AML-193 (cell line): Measurements from ENCODE around the gene CISTR.
A peak's percentile ranks its signal among the peaks of the same experiment; 100 is the strongest.

Experiments used
- DNase-seq, 2 experiments: peaks; one replicate each; lab custom pipeline; 2025; lab: John Stamatoyannopoulos, UW

The CISTR gene

DNA sequence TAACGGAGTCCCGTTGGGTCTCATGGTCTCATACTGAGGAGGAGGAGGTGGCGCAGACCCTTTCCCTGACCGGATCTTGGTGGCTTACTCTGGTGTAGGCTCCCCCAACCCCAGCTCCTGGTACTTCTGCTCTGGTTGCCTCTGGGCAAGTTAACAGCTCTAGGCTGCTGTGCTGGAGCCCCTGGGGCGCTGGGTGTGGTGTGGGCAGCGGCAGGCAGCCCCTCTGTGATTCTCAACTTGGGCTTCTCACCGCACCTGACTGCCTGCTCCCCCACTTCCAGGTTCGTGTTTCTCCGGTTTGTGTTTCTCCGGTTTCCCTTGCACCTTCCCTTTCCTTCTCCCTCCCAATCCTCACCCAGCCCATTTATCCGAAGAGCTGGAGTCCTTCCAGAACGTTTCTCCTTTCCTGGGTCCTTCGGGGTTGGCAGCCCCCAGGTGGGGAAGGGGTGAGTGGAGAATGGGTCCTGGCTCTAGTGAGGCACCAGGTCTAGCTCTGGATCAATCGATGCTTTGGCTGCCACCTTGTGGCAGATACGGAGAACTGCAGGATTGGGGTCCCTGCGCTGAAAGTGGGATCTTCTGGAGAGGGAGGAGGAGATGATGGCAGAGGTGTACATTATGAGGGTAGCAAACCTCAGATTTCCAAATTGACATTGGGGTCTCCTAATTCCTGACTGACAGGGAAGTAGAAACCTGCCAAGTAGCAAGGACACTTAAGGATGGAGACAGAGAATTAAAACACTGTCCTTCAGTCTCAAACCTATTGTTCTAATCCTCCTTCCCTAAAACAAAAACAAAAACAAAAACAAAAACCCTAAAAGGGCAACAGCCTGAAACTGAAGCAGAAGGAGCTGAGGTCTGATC is 8.3 kb downstream of the CISTR start:
- DNase-seq = peak; percentile 36 to 47

DNA sequence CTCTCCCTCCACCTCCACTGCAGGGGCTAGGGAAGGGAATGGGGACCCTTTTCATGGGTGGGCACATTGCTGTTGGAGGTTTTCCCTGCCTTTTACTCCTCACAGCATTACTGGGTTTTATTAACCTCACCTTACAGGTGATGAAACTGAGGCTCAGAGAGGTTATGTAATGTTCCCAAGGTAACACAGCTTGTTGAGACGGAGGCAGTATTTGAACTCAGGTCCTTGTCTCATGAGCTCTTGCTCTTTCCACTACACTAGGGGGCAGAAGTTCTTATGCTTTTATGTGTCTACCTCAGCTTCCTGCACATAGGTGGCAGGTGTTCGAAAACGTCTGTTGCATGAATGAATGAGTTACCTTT is 11.7 kb downstream of the CISTR start:
- no peak for DNase-seq

DNA sequence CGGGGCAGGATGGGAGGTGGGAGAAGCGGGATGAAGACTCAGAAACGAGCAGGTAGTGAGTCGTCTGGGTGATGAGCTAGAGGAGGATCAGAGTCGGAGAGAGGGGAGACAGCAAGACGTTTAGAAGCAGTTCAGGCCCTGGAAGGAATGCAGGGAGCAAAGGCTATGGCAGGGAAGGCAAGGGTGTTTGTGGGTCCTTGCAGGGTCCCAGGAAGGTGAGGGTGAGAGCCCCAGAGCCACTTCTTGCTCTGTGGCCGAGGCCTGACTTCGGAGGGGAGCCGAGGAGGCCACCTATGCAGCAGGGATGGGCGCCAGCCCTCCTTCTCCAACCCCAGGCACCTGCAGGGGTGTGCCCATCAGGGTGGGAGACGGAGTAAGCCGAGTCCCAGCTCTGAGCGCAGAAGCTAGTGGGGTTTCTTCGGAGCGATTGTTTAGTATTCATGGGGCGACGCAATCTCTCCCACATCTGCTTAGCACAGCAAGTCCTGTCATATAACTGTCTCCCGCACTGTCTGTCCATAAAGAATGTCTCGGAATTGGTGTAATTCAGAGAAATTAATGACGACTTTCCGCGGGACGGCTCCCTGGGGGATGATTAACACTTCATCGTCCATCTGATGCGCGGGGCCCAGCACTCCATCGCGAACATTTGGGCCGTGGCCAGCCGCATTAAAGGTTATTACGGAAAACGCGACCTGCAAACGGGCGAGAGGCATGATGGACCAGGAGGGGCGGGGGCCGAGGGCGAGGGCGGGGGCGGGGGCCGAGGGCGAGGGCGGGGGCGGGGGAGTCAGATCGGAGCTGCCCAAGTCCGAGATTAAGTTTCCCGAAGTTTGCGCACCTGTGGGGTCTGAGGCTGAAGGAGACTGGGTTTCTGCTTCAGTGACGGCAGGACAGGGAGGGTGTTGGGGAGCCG is 12.3 kb downstream of the CISTR start:
- no peak for DNase-seq

- no peak for DNase-seq
These were observed 13.2 kb downstream of the CISTR start for GRCh38 chr12:53738406-53739213.

DNA sequence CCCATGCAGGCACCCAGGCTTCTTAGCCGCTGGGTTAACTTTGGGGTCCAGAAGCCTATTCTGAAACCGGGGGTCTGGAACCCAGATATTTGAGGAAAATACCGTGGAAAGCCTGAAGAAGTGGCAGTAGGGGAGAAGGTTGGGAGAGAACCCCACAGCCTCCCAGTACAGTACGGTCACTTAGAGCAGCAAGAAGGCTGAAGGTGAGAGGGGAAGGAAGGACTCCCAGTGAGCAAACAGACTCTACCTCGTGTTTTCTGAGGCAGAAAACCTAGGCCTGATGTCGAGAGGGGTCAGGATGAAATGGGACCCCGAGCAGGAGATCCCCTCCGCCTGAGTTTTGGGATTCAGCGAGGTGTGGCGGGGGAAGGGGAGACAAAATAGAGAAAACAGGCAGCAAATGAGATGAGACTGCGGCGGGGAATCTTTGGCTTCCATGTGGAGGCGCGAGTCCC is 13.8 kb downstream of the CISTR start:
- no peak for DNase-seq

GRCh38 chr12:53737093-53737808 is 14.5 kb downstream of the CISTR start:
- DNase-seq = no peak

- no peak for DNase-seq
These were observed 15.2 kb downstream of the CISTR start for GRCh38 chr12:53736592-53736991.

- no peak for DNase-seq
These were observed 16.2 kb downstream of the CISTR start for GRCh38 chr12:53735556-53735955.

GRCh38 chr12:53734425-53734824 is 17.4 kb downstream of the CISTR start:
- DNase-seq = no peak

GRCh38 chr12:53733807-53734200 is 18.0 kb downstream of the CISTR start:
- peak in 1 of 2 experiments; percentile 39 for DNase-seq

DNA sequence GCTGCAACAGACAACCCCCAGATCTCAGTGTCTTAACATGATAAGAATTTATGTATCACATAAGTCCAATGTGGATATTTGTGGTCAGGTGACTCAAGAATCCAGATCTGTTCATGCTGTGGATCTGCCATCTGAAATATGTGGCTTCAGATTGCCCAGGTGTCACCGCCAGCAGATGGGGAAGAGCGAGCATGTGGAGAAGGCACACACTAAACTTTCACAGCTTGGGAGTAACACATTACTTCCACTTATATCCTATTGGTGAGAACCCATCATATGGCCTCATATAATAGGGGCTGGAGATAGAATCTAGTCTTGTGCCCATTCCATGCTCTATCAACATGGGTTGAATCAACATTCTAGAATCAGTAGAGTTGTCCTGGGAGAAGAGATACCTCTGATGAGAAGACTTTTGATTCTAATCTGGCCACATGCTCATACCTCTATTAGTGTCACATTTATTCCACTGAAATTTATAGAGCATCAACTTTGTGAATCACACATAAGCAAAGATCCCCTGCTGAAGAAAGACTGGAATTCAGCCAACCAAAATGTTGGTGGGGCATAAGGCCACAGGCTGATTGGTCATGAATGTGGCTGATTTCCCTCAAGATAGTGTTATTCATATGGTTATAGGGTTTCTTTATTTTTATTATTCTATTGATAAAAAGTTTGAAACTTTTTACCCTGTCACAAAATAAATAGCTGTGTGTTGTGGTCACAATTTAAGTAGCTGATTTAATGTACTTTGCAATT is 18.6 kb downstream of the CISTR start:
- DNase-seq = no peak

GRCh38 chr12:53729644-53730043 is 22.1 kb downstream of the CISTR start:
- DNase-seq = no peak

- no peak for DNase-seq
These were observed 23.6 kb downstream of the CISTR start for GRCh38 chr12:53728206-53728605.

DNA sequence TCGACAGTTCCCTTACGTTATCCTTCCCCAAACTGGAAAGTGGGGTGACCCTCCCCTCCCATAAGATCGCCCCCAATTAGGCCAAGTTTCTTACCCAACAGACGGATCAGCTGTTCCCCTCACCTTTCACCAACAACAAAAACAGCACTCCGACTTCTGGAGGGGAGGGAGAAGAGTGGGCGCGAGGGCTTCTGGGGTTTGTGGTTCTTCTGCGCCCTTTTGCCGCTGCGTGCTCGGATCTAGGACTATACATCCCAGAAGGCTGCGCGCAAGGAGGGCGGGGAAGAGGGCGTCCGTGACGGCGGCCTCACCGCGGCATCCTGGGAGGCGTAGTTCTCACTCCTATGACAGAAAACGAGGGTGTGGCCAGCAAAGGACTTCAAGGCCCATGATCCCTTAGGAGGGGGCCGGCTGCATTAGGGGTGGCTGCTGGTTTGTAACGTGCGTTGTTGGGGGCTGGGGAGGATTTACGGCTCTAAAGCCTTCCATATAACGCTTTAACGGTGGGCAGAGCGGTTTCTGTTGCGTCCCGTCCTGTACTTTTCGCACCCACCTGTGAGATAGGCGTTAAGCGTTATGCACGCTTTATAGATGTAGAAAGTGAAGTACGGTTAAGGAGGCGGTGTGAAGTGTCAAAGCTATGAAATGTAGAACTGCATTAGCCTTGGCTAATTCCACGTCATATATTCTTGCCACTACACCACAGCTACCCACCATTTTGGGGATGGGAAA is 24.3 kb downstream of the CISTR start, which contains the start of gene CALCOCO1:
Gene CALCOCO1, minus strand, starts transcription at position 143 of the 732 bp plus-strand sequence. CDS start 2,210 bp downstream, outside the sequence.
- DNase-seq = peak; percentile 98

DNA sequence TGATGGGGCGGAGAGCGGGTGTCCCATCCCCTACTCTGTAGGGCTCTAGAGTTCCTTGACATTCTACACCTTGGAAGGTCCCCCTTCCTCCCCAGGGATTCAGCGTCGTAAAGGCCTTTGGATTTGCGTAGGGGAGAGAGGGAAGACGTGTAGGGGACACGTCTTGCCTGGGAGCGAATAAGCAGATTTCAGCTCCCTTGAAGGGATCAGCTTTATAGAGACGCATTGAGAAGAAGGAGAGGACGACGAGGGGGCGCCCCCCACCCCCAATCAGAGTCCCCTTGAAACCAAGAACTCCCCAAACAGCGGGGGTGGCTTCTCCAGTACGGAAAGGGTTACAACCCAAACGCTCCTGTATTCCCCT is 24.9 kb downstream of the CISTR start:
- no peak for DNase-seq

DNA sequence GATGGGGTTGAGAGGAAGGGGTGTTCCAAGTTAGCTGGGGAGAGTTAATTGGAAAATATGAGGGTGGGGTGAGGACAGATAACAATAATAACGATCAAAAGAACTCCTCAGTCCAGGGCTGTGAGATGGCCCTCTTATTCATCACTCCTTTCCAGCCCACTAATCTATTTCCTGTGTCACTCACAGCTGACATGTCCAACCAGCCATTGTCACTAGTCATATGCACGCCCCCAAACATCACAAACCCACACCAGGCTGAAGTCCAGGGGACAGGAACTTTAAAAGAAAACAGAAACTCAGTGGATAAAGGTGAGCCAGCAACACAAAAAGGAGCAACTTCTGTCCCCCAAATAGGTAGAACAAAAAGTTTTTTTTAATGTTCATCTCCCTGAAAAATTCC is 25.4 kb downstream of the CISTR start:
- no peak for DNase-seq

GRCh38 chr12:53725824-53726223 is 26.0 kb downstream of the CISTR start:
- no peak for DNase-seq

DNA sequence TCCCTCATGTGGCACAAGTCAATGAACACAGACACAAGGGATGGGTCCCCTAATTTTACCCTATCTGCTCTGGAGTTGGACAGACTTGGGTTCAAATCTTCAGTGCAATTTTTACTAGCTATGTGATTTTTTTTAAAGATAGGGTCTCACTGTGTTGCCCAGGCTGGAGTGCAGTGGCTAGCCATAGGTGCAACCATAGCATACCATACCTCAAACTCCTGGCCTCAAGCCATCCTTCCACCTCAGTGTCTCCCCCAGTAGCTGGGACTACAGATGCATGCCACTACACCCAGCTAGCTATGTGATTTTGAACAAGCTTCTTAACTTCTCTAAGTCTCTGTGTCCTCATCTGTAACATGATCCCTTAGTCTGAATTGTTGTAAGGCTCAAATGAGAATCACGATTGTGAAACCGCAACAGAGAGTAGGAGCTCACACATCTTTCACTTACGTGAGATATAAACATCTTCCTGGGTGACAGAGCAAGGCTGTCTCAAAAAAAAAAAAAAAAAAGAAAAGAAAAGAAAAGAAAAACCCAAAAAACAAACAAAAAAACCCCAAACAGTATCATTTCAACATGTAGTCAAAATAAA is 29.2 kb downstream of the CISTR start:
- DNase-seq = no peak

DNA sequence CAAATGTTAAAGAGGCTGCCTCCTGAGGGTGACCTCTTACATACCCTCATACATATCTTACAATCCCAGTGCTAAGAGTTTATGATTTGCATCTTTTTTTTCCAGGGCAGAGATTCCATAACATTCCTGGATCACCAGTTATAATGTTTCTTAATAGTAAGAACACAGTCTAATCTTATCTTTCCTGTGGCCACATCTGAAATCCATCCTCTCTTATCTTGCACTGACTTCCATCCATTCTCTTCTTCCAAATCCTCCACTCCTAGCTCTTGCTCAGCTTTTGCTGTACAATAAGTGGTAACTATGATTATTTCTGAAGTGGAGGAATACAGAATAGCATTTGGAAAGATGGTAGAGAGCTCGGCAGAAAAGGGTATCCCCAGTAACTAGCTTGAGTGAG is 30.8 kb downstream of the CISTR start:
- no peak for DNase-seq
